8988T (cell line): ENCODE data around the gene GARIN1A.
"Not testable (repeated sequence)": the region's sequence is repeated elsewhere in the genome, so short reads cannot be mapped to it uniquely, and the experiment has no call there.

Experiments
- DNase-seq: peaks from one replicate; pipeline ENCODE4 v3.0.0; 2011

GARIN1A gene

GRCh38 chr7:128683738-128684137, 11.6 kb downstream of the GARIN1A start:
- not testable (repeated sequence) for DNase-seq

GRCh38 chr7:128687131-128687530, 15.0 kb downstream of the GARIN1A start:
- DNase-seq: no peak

- DNase-seq: no peak
Measured at GRCh38 chr7:128688492-128688891, 16.4 kb downstream of the GARIN1A start.

- DNase-seq: not testable (repeated sequence)
Measured at GRCh38 chr7:128689161-128689935, 17.3 kb downstream of the GARIN1A start.

GRCh38 chr7:128691227-128691626, 19.1 kb downstream of the GARIN1A start:
- no peak for DNase-seq

GRCh38 chr7:128692623-128693270, 20.7 kb downstream of the GARIN1A start:
- no peak for DNase-seq

GRCh38 chr7:128693373-128694015, 21.4 kb downstream of the GARIN1A start:
- DNase-seq: no peak

- DNase-seq: no peak
Measured at GRCh38 chr7:128694738-128695137, 22.6 kb downstream of the GARIN1A start.

GRCh38 chr7:128697302-128697905, 25.3 kb downstream of the GARIN1A start:
- no peak for DNase-seq

GRCh38 chr7:128699196-128699712, 27.2 kb downstream of the GARIN1A start:
- DNase-seq: no peak

GRCh38 chr7:128699895-128700294, 27.8 kb downstream of the GARIN1A start:
- no peak for DNase-seq

- DNase-seq: no peak
Measured at GRCh38 chr7:128701062-128701785, 29.1 kb downstream of the GARIN1A start.

- no peak for DNase-seq
Measured at GRCh38 chr7:128703609-128704241, 31.6 kb downstream of the GARIN1A start.

GRCh38 chr7:128705891-128706333, 33.8 kb downstream of the GARIN1A start:
- no peak for DNase-seq

- DNase-seq: no peak
Measured at GRCh38 chr7:128707752-128708151, 35.7 kb downstream of the GARIN1A start.

- DNase-seq: no peak
Measured at GRCh38 chr7:128708235-128708634, 36.1 kb downstream of the GARIN1A start.

GRCh38 chr7:128708824-128709223, 36.7 kb downstream of the GARIN1A start:
- no peak for DNase-seq

GRCh38 chr7:128710481-128710880, 38.4 kb downstream of the GARIN1A start:
- no peak for DNase-seq

- no peak for DNase-seq
Measured at GRCh38 chr7:128713794-128714193, 41.7 kb downstream of the GARIN1A start.

- no peak for DNase-seq
Measured at GRCh38 chr7:128714701-128715495, 42.8 kb downstream of the GARIN1A start.
